Measurements from ENCODE around the gene FGF12.

DNA sequence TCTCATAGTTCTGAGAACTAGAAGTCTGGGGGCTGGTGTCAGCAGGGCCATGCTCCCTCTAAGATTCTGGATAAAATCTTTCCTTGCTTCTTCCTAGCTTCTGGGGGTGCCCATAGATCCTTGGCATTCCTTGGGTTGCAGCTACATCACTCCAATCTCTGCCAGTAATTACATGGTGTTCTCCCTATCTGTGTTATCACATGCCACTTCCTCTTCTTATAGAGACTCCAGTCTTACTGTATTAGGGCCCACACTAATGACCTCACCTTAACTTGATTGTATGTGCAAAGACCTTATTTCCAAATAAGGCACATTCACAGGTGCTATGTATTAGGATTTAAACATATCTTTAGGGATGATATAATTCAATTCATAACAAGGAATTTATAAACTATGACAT lies 618.5 kb downstream of the FGF12 start:
- TF ChIP-seq, protein P1, sequence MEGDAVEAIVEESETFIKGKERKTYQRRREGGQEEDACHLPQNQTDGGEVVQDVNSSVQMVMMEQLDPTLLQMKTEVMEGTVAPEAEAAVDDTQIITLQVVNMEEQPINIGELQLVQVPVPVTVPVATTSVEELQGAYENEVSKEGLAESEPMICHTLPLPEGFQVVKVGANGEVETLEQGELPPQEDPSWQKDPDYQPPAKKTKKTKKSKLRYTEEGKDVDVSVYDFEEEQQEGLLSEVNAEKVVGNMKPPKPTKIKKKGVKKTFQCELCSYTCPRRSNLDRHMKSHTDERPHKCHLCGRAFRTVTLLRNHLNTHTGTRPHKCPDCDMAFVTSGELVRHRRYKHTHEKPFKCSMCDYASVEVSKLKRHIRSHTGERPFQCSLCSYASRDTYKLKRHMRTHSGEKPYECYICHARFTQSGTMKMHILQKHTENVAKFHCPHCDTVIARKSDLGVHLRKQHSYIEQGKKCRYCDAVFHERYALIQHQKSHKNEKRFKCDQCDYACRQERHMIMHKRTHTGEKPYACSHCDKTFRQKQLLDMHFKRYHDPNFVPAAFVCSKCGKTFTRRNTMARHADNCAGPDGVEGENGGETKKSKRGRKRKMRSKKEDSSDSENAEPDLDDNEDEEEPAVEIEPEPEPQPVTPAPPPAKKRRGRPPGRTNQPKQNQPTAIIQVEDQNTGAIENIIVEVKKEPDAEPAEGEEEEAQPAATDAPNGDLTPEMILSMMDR (IDR thresholded peaks at IDR 0.05) = no peak
- no peak for TF ChIP-seq EZH2 (IDR thresholded peaks at IDR 0.05; ENCODE audit: borderline replicate concordance, insufficient read depth, low read depth, low read length, poor library complexity, severe bottlenecking)
